Lower lobe of right lung (tissue), 2 donors: ENCODE measurements around the gene SELPLG. TPM values are rescaled to one million over a fixed set of nuclear protein-coding genes. Genes with fewer than 3 reads are reported as not detected.

Source experiments
- ATAC-seq, 2 donors: fragments of 200-7000 bp; cut with Tn5 transposase; one replicate each; pipeline ENCODE4 v1.9.1; 2020 to 2022; ENCODE audit warnings: mild to moderate bottlenecking in 2 of 2, moderate library complexity in 2 of 2
- DNase-seq: peaks from one replicate; pipeline ENCODE4 v3.0.0-alpha.2; 2020
- H3K27ac ChIP-seq: fragments of 200-600 bp; one replicate; pipeline ENCODE4 v1.8.0; 2022
- H3K27me3 ChIP-seq: fragments of 200-600 bp; one replicate; pipeline ENCODE4 v1.8.0; 2022; ENCODE audit warnings: low read depth
- H3K36me3 ChIP-seq: fragments of 200-600 bp; one replicate; pipeline ENCODE4 v1.8.0; 2022; ENCODE audit warnings: mild to moderate bottlenecking
- H3K4me1 ChIP-seq: fragments of 200-600 bp; one replicate; pipeline ENCODE4 v1.8.0; 2022
- H3K4me3 ChIP-seq: fragments of 200-600 bp; one replicate; pipeline ENCODE4 v1.8.0; 2022; ENCODE audit warnings: mild to moderate bottlenecking
- H3K9me3 ChIP-seq: fragments of 200-600 bp; one replicate; pipeline ENCODE4 v1.8.0; 2022
- CTCF ChIP-seq: fragments of 200-600 bp; IDR thresholded peaks from one replicate; pipeline ENCODE4 v1.8.0; 2022; ENCODE audit warnings: antibody characterized with exemption, mild to moderate bottlenecking
- intact Hi-C: fragments of 100-400 bp; cut with DNase I; formaldehyde crosslinking; loops from one replicate; pipeline ENCODE4 v1.11.0; 2022
- total RNA-seq: library from RNA; stranded (reverse); fragmentation: NEBNext Ultra II Directional; extraction: Animal tissue kit (Norgen Biotek cat#: 25700); gene quantifications from one replicate; pipeline ENCODE4 v1.2.1, GENCODE V29; 2021
- donor health status: DM: no; HTN: yes; CAD: no; lungs with severe emphysema.

The SELPLG gene
- total RNA-seq, 1 donor from 2014 or later = 59.9 TPM

- H3K27ac ChIP-seq = no peak overlapping the region
- intact Hi-C loops = no loop called here
- no peak for DNase-seq
Observed at GRCh38 chr12:108615918-108616317, 17.8 kb downstream of the SELPLG start.

GRCh38 chr12:108614639-108615038, 19.1 kb downstream of the SELPLG start:
- intact Hi-C loops = no loop called here
- TF ChIP-seq CTCF = no peak
- H3K36me3 ChIP-seq = no peaks in the 10 kb centered on the region
- no peaks in the 10 kb centered on the region for H3K9me3 ChIP-seq
- H3K4me1 ChIP-seq = peaks cover 57% of the 10 kb centered on the region
- no peak overlapping the region for H3K27ac ChIP-seq
- no peak overlapping the region for H3K4me3 ChIP-seq
- DNase-seq (no peak), ATAC-seq (no peak)
- no peaks in the 10 kb centered on the region for H3K27me3 ChIP-seq

More at GRCh38 chr12:108615918-108616317, 17.8 kb downstream of the SELPLG start:
- TF ChIP-seq CTCF = no peak
- Histone ChIP-seq H3K36me3 (no peaks in the 10 kb centered on the region), H3K9me3 (no peaks in the 10 kb centered on the region), H3K27me3 (no peaks in the 10 kb centered on the region), H3K4me1 (peaks cover 60% of the 10 kb centered on the region), H3K4me3 (no peak overlapping the region)
- no peak for ATAC-seq

GRCh38 chr12:108614041-108614440, 19.7 kb downstream of the SELPLG start:
- DNase-seq (no peak), ATAC-seq (no peak)
- Histone ChIP-seq H3K9me3 (no peaks in the 10 kb centered on the region), H3K27ac (no peak overlapping the region), H3K4me1 (peaks cover 55% of the 10 kb centered on the region), H3K27me3 (no peaks in the 10 kb centered on the region), H3K36me3 (no peaks in the 10 kb centered on the region), H3K4me3 (no peak overlapping the region)
- no peak for TF ChIP-seq CTCF
- intact Hi-C loops = no loop called here

- peaks cover 50% of the 10 kb centered on the region for H3K4me1 ChIP-seq
- H3K36me3 ChIP-seq = no peaks in the 10 kb centered on the region
- H3K9me3 ChIP-seq = no peaks in the 10 kb centered on the region
- H3K27me3 ChIP-seq = no peaks in the 10 kb centered on the region
- DNase-seq (no peak), ATAC-seq (peak; percentile 37 to 54)
- no peak overlapping the region for H3K27ac ChIP-seq
- TF ChIP-seq CTCF = no peak
- intact Hi-C loops = no loop called here
- no peak overlapping the region for H3K4me3 ChIP-seq
Observed at GRCh38 chr12:108613548-108613947, 20.1 kb downstream of the SELPLG start.

GRCh38 chr12:108612788-108613282, 20.9 kb downstream of the SELPLG start:
- ATAC-seq = no peak
- Histone ChIP-seq H3K4me3 (no peak overlapping the region), H3K36me3 (no peaks in the 10 kb centered on the region), H3K4me1 (peaks cover 43% of the 10 kb centered on the region), H3K9me3 (no peaks in the 10 kb centered on the region), H3K27ac (no peak overlapping the region), H3K27me3 (no peaks in the 10 kb centered on the region)
- DNase-seq = no peak
- TF ChIP-seq CTCF = no peak
- intact Hi-C loops = no loop called here
